Neural cell (in vitro differentiated cells): Measurements from ENCODE around the gene OR1J2. TPM values are rescaled to one million over a fixed set of nuclear protein-coding genes. Genes with fewer than 3 reads are reported as not detected.

Experiments
- H2AFZ ChIP-seq: fragments of 200-600, 300-800 bp; sonication (generic), shearing (Covaris generic); 2 replicates; pipeline ENCODE4 v1.6.0; 2014; ENCODE audit warnings: low read depth, mild to moderate bottlenecking, antibody characterized with exemption, low read length, moderate library complexity
- H3F3A ChIP-seq: fragments of 200-600 bp; shearing (Covaris generic); 2 replicates; pipeline ENCODE4 v1.6.1; 2016; ENCODE audit warnings: mild to moderate bottlenecking, moderate library complexity, mixed read lengths, antibody characterized with exemption, low read length; ENCODE audit not compliant: insufficient read depth, poor library complexity, severe bottlenecking
- H3K27ac ChIP-seq: fragments of 200-600, 300-800 bp; sonication (generic), shearing (Covaris generic); 2 replicates; pipeline ENCODE4 v1.5.1; 2014; ENCODE audit warnings: mild to moderate bottlenecking, low read length, moderate library complexity
- H3K27me3 ChIP-seq: fragments of 300-800, 200-600 bp; sonication (generic), shearing (Covaris generic); 2 replicates; pipeline ENCODE4 v1.6.0; 2014; ENCODE audit warnings: mild to moderate bottlenecking, low read depth, low read length, moderate library complexity; ENCODE audit not compliant: insufficient read depth
- H3K36me3 ChIP-seq: fragments of 300-800, 200-600 bp; sonication (generic), shearing (Covaris generic); 2 replicates; pipeline ENCODE4 v1.5.1; 2014; ENCODE audit warnings: mild to moderate bottlenecking, antibody characterized with exemption, low read length, moderate library complexity; ENCODE audit not compliant: insufficient read depth
- H3K4me2 ChIP-seq: fragments of 300-800, 200-600 bp; sonication (generic), shearing (Covaris generic); 2 replicates; pipeline ENCODE4 v1.6.0; 2014; ENCODE audit warnings: mild to moderate bottlenecking, low read length
- H3K4me3 ChIP-seq: fragments of 300-800, 200-600 bp; sonication (generic), shearing (Covaris generic); 2 replicates; pipeline ENCODE4 v1.5.1; 2014; ENCODE audit warnings: mild to moderate bottlenecking, low read length, moderate library complexity
- H3K79me2 ChIP-seq: fragments of 200-600 bp; shearing (Covaris generic); replicated peaks from 2 replicates; pipeline ENCODE4 v1.6.0; 2014; ENCODE audit warnings: mild to moderate bottlenecking, low read length, moderate library complexity; ENCODE audit not compliant: insufficient read depth
- H3K9ac ChIP-seq: fragments of 300-800, 200-600 bp; sonication (generic), shearing (Covaris generic); 2 replicates; pipeline ENCODE4 v1.6.1; 2016; ENCODE audit warnings: mild to moderate bottlenecking, low read length, mixed read lengths
- H3K9me2 ChIP-seq: fragments of 200-600 bp; shearing (Covaris generic); 2 replicates; pipeline ENCODE4 v1.6.1; 2016; ENCODE audit warnings: mild to moderate bottlenecking, low read length, mixed read lengths; ENCODE audit not compliant: insufficient read depth
- H3K9me3 ChIP-seq: fragments of 200-600, 300-800 bp; sonication (generic), shearing (Covaris generic); 2 replicates; pipeline ENCODE4 v1.6.1; 2016; ENCODE audit warnings: mild to moderate bottlenecking, mixed run types, low read length, moderate library complexity, mixed read lengths
- H4K20me1 ChIP-seq: fragments of 200-600 bp; shearing (Covaris generic); 2 replicates; pipeline ENCODE4 v1.6.1; 2016; ENCODE audit warnings: mild to moderate bottlenecking, mixed run types; ENCODE audit not compliant: insufficient read depth
- CTCF ChIP-seq: fragments of 450-650 bp; IDR thresholded peaks from 2 replicates; pipeline ENCODE4 v1.5.1; 2014; ENCODE audit warnings: antibody characterized with exemption, mild to moderate bottlenecking, moderate library complexity; ENCODE audit not compliant: poor library complexity, severe bottlenecking
- EP300 ChIP-seq: fragments of 450-650 bp; conservative IDR thresholded peaks from 2 replicates; pipeline ENCODE4 v1.6.1; 2014; ENCODE audit warnings: antibody characterized with exemption, mild to moderate bottlenecking, moderate library complexity; ENCODE audit not compliant: poor library complexity, severe bottlenecking
- EZH2 ChIP-seq: fragments of 200-600, 300-800 bp; shearing (Covaris generic), sonication (generic); IDR thresholded peaks from 2 replicates; pipeline ENCODE4 v1.6.1; 2014; ENCODE audit warnings: antibody characterized with exemption, low read length, borderline replicate concordance, mild to moderate bottlenecking; ENCODE audit not compliant: insufficient read depth, poor library complexity, severe bottlenecking
- MXI1 ChIP-seq: fragments of 450-650 bp; conservative IDR thresholded peaks from 2 replicates; pipeline ENCODE4 v1.6.1; 2014; ENCODE audit warnings: antibody characterized with exemption, mild to moderate bottlenecking; ENCODE audit not compliant: poor library complexity, severe bottlenecking
- POLR2AphosphoS5 ChIP-seq: IDR thresholded peaks from 2 replicates; pipeline ENCODE4 v1.6.1; 2012
- RAD21 ChIP-seq: fragments of 450-650 bp; conservative IDR thresholded peaks from 2 replicates; pipeline ENCODE4 v1.6.1; 2014; ENCODE audit warnings: antibody characterized with exemption, mild to moderate bottlenecking, moderate library complexity
- REST ChIP-seq: IDR thresholded peaks from 2 replicates; pipeline ENCODE4 v1.6.1; 2012; ENCODE audit warnings: borderline replicate concordance
- SMC3 ChIP-seq: fragments of 450-650 bp; conservative IDR thresholded peaks from 2 replicates; pipeline ENCODE4 v1.6.1; 2014; ENCODE audit warnings: antibody characterized with exemption, mild to moderate bottlenecking, moderate library complexity; ENCODE audit not compliant: poor library complexity
- TAF1 ChIP-seq: IDR thresholded peaks from 2 replicates; pipeline ENCODE4 v1.6.1; 2012; ENCODE audit warnings: low read depth
- polyA plus RNA-seq: library from polyadenylated mRNA; depleted of rRNA; stranded (reverse); fragments of >200 nt; gene quantifications from 2 replicates; pipeline ENCODE4 v1.2.3, GENCODE V29; 2014

The OR1J2 gene
- polyA plus RNA-seq, 1 donor from 2014 or later = not detected

- no peaks in the 10 kb centered on the region for H3K79me2 ChIP-seq
- H3K9me3 ChIP-seq = no peaks in the 10 kb centered on the region
- H4K20me1 ChIP-seq = no peaks in the 10 kb centered on the region
- H2AFZ ChIP-seq = no peak overlapping the region
- no peaks in the 10 kb centered on the region for H3K9me2 ChIP-seq
- no peaks in the 10 kb centered on the region for H3K36me3 ChIP-seq
- no peak overlapping the region for H3K27ac ChIP-seq
- no peaks in the 10 kb centered on the region for H3F3A ChIP-seq
- H3K4me3 ChIP-seq = no peak overlapping the region
- TF ChIP-seq REST = no peak
- TF ChIP-seq EP300 = no peak
- TF ChIP-seq TAF1 = no peak
- no peak for TF ChIP-seq RAD21
- no peak for TF ChIP-seq EZH2
- TF ChIP-seq MXI1 = no peak
- no peak for TF ChIP-seq CTCF
- TF ChIP-seq POLR2AphosphoS5 = no peak
- TF ChIP-seq SMC3 = no peak
- peaks cover 7% of the 10 kb centered on the region for H3K27me3 ChIP-seq
- no peak overlapping the region for H3K4me2 ChIP-seq
- no peak overlapping the region for H3K9ac ChIP-seq
Observed at GRCh38 chr9:122477346-122477745, 33.3 kb upstream of the OR1J2 start.

GRCh38 chr9:122477826-122478225 lies 32.8 kb upstream of the OR1J2 start, which contains the start of gene OR1J1:
TSS of gene OR1J1 (minus strand) at chr9:122477926. CDS start at chr9:122477926, 0 bp downstream.
- H3K79me2 ChIP-seq = no peaks in the 10 kb centered on the region
- H3K9me2 ChIP-seq = no peaks in the 10 kb centered on the region
- H4K20me1 ChIP-seq = no peaks in the 10 kb centered on the region
- H3K4me2 ChIP-seq = no peak within 1 kb of the TSS
- no peaks in the 10 kb centered on the region for H3F3A ChIP-seq
- H3K27ac ChIP-seq = no peak within 1 kb of the TSS
- no peaks in the 10 kb centered on the region for H3K9me3 ChIP-seq
- H3K9ac ChIP-seq = no peak within 1 kb of the TSS
- TF ChIP-seq TAF1 = no peak
- no peak for TF ChIP-seq POLR2AphosphoS5
- TF ChIP-seq SMC3 = no peak
- no peak for TF ChIP-seq RAD21
- no peak for TF ChIP-seq CTCF
- no peak for TF ChIP-seq EP300
- TF ChIP-seq REST = no peak
- no peak for TF ChIP-seq MXI1
- no peak for TF ChIP-seq EZH2
- H2AFZ ChIP-seq = no peak within 1 kb of the TSS
- no peak within 1 kb of the TSS for H3K4me3 ChIP-seq
- peaks cover 7% of the 10 kb centered on the region for H3K27me3 ChIP-seq
- H3K36me3 ChIP-seq = no peaks in the 10 kb centered on the region
